Putamen (tissue), 1 donor: ENCODE measurements around the gene KRTAP5-2.
"Not testable (repeated sequence)": the region's sequence is repeated elsewhere in the genome, so short reads cannot be mapped to it uniquely, and the experiment has no call there.

Experiments
- DNase-seq: peaks from one replicate; pipeline ENCODE4 v3.0.0-alpha.2; 2016; ENCODE audit warnings: low spot score

The KRTAP5-2 gene, protein sequence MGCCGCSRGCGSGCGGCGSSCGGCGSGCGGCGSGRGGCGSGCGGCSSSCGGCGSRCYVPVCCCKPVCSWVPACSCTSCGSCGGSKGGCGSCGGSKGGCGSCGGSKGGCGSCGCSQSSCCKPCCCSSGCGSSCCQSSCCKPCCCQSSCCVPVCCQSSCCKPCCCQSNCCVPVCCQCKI

DNA sequence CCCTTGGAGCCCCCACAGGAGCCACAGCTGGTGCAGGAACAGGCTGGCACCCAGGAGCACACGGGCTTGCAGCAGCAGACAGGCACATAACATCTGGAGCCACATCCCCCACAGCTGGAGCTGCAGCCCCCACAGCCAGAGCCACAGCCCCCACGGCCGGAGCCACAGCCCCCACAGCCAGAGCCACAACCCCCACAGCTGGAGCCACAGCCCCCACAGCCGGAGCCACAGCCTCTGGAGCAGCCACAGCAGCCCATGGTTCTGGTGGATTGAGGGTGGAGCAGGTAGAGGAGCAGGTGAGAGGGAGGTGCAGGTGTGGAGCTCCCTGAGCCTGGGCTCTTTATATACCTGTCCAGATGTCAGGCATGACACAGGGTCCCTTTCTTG, at the start of gene KRTAP5-2:
KRTAP5-2 (minus strand) TSS at position 301 of the 387 bp plus-strand sequence; CDS start at position 257, 44 bp downstream.
- no peak for DNase-seq

DNA sequence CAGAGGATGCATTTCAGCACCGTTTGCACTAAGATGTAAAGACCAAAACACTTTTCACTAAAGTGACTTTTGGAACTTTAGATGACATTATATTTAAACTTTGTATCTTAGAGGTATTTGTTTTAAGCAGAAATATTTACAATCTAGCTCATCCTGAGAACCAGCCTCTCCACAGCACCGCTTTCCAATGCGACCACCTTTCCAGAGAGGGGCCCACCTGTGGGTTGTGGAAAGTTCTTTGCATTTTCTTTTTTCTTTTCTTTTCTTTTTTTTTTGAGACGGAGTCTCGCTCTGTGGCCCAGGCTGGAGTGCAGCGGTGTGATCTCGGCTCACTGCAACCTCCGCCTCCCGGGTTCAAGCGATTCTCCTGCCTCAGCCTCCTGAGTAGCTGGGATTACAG, 48.4 kb upstream of the KRTAP5-2 start:
- not testable (repeated sequence) for DNase-seq

DNA sequence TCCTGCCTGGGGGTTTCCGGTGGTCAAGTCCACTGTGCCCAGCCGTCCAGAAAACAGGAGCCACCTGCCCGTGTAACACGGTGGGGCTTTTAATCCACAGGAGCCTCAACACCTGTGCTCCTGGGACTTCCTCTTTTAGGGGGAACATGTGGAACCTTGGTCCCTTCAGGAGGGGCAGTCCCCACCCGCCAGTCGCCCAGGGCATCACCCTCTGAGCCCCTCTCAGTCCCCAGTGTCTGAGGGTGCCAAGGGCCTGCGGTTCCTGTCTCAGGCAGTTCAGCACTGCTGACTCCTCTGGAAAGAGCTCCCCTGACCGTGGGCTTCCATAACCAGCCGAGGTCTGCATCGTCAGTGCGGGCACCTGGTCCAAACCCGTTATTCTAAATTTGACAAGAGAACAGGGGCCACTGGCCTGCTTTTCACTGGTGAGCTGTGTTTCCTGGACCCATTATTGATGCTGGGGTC, 47.3 kb upstream of the KRTAP5-2 start:
- DNase-seq: no peak

DNA sequence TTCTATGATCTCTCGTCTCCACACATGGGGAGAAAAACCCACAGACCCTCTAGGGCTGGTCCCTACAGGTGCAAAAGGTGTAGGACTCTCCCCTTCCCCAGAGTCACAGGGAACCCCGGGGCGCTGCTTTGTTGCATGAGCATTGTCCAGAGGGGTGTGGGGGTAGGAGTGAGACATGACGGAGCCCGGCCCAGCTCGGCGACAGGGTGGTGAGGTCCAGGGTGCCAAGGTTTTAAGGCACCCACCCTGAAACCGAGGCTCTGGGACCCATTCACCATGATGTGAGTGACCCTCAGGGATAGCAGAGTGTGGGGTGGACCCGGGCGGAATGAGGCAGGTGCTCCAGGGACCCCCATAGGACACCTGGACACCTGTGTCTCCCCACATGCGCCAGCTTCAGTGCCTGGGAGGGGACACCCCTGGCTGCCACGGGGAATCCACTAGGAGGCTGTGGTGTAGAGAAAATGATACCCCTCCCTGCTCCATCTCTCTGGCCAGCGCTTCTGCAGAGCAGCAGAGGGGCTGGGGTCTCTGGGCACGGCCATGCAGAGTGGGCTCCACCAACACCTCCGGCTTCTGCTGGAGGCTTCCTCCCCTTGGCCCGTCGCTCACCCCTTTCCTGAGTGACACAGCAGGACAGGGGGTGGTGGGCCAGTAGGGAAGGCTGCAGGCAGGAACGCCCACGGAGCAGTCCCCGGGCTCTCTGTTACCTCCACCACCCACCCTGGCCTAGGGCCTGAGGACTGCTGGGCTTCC, 46.7 kb upstream of the KRTAP5-2 start:
- DNase-seq: no peak

DNA sequence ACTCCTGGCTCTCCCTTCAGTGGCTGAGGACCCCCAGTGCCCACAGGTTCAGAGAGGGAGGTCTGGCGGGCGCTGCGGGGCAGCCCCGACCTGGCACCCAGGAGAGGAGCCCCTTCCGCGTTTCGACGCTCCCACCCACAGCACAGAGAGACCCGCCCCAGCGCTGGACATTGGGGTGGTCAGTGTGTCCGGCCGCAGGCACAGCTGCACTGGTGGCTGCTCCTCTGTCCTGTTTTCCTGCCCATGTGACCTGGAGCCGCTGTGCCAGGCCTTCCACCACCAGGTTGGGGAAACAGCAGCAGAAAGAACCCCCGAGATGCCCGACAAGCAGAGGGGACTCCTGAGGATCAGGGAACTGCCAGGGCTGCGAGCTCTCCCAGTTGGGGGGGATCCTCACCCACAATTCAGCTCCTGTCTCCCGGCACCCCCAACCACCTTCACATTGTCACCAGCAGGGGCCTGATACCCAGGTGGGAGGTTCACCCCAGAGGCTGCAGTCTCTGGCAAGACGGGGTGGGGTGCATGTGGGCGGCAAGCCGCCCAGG, 45.1 kb upstream of the KRTAP5-2 start:
- no peak for DNase-seq

DNA sequence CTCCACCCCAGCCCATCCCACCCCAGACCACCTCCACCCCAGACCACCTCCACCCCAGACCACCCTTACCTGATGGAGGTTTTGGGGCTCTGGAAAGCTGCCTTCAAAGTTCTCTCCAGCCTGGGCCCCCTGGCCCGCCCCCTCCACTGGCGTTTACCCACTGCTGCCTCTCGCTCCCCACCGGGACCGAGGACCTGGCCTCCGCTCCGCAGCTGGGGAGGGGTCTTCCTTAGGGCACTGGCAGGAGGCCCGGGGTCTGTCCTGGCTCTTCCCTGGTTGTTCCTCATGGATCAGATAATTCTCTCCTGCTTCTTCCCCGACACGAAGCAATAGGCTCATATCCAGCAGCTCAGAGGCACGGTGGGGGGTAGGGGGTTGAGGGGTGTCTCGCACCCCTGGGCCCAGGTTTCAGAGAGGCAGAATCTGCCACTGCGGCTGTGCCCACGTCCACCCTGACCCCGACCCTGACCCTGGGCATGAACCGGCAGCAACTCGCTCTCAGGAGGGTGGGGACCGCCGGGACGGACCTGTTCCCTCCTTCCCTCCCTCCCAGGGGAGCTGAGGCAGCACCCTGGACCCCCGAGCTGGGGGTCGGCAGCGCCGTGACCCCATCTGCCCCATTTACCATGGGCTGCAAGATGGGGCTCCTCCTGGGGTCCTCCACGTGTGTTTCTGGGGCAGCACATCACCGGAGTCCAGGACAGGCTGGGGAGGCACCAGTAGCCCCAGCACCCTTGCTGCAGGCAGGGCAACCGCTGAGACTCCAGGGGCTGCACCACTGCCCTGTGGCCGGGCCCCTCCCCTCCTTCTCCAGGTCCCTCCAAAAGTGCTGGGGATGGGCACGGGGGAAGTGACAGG, 44.4 kb upstream of the KRTAP5-2 start:
- DNase-seq: no peak

DNA sequence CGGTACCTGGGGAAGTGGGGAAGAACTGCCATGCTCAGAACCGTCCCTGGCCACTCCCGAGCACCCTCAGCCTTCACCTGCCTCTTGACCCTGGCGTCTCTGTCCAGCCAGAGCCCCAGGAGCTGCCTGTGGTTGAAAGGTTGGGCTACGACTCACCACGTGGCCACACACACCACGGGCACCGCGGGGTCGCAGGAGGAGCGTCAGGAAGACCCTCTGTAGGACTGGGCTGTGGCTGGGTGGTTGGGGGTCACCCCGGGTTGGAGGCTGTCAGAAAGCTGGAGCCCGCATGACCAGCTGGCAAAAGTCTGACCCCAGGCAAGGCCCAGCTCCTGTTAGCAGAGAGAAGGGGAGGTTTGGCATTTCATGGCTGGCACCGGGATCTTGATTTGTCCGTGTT, 43.0 kb upstream of the KRTAP5-2 start:
- DNase-seq: no peak

DNA sequence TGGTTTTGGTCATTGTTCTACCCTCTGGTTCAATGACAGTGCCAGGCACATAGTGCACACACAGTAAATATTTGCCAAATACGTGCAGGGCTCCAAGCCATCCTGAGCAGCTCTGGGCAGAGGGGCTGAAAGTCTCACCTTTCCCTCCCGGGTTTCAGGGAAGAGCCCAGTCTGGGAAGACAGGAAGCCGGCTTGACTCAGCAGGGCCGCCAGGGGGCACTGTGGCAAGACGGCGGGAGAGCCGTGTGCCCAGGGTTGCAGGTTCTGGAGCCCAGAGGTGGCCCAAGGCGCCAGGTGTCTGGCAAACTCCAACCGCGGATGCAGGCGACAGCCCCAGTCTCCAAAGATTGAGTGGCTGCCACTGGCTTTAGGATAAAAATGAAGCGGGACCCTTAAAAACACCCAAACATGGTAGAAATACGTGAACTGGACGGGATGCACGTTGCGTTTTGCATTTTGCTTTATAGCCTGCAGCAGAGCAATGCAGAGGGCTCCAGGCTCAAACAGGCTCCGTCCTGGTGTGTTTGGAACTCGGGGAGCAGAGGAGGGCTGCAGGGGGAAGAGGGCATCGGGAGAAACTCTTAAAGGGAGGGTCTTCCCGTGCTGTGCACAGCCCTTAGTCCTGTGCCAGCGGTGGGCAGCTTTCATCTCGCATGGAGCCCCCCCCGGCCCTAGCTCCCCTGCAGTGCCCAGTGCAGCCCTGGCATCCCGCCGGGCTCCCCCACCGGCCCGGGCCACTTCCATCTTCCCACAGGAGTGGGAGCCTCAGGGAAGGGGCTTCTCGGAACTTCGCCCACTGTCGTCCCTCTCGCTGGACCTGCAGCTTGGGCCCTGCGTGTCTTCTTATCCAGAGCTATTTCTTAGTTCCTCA, 42.2 kb upstream of the KRTAP5-2 start:
- DNase-seq: no peak

DNA sequence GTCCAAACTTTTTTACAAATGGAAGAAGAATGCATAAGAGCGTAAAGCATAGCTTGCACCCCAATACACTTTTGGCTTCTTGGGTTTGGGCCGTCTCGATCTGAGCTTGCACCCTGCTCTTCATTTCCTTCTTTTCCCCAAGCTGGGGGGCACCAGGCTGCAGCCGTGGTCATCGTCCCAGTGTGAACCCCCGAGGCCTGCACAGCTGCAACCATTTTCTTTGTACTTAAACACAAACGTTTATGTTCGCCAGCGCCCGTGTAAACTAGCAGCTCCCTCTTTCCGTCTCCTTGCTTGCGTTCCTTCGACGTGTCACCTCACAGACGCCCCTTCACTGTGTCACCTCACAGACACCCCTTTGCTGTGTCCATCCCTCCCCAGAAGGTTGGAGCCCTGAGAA, 41.6 kb upstream of the KRTAP5-2 start:
- DNase-seq: no peak

DNA sequence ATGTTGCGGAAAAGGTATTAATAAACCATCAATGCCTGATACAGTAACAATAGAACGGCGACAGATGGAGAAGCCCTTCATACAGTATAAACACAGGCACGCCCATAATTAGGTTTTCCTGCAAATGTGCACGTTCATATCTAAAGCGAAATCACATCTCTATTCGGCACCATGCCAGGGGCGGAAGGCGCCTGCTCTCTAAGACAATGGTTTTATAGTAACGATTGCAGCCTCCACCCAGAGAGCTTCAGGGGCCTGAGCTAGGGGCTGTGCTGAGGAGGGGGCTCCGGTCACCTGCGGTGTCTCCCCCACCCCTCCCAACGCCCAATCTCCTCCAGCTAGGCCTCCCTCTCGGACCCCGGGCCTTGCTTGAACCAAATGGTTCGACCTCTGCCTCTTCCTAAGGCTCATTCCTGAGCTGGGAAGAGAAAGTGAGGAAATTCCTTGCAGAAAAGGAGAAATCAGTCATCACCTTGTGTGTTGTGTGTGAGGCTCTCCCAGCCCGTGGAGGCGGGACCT, 41.1 kb upstream of the KRTAP5-2 start:
- DNase-seq: no peak

DNA sequence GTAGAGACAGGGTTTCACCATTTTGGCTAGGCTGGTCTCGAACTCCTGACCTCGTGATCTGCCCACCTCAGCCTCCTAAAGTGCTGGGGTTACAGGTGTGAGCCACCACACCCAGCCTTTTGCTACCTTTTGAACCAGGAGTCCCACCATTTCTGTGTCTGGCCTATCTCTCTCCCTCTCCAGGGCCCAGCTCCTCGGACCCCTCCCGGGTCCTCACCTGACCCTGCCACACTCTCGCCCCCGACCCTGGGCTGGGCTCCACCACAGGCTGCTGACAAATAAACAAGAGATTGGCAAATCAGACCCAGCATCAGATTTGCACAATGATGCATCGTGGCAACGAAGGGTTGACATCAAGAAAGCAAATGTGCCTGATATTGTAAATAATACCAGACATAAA, 40.2 kb upstream of the KRTAP5-2 start:
- DNase-seq: no peak

DNA sequence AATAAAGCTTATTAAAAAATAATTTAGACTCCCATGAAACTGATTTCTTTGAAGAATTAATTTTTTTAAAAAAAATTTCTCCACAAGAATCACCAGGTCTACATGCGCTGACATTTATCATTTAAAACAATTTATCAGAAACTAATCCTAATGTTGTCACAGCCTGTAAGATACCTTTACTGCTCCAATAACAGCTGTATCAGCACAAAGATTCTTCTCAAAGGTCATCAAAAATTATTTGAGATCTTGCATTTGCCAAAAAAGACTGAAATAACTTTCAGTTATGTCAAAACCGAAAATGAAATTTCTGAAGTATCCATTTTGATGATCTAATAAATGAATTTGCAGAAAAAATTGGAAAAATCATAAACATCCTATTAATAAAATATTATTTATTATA, 39.5 kb upstream of the KRTAP5-2 start:
- DNase-seq: no peak

DNA sequence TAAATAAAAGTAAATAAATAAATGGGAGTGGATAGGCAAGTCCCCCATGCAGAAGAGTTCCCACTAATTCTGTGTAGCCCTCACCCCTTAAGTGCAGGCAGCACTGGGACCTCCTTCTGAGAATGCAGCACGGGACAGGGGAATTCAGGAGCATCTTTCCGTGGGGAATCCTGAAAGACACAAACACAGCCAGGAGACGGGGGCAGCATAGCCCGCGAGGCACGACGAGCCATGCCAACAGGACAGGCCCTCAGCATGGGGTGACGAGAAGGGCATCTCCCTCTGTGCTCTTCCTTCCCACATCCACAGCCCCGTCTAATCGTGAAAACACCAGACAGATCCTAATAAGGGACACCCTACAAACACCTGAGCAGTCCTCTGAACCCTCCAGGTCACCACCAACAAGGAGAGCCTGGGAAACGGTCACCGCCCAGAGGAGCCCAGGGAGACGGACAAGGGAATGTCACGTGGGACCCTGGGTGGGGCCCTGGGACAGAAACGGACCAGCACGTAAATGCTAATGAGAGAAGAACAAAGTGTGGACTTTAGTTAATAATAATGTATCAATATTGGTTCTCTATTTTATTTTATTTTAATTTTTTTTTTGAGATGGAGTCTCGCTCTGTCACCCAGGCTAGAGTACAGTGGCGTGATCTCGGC, 38.3 kb upstream of the KRTAP5-2 start:
- no peak for DNase-seq

DNA sequence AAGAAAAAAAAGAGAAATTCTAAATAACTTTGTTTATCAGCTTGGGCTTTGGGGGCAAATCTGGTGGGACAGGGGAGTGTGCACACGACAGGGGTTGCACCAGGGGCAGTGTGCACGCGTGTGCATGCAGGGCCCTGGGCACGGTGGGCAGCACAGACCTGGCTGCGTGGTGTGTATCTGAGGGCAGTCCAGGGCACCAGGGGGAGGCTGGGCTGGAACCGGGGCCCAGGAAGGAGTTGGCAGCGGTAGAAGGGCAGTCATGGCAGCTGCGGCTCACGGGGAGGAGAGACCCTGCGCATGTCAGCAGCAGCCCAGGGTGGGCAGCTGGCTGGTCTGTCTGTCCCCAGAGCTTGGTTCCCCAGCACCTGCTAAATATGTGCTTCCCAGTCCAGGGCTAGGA, 35.8 kb upstream of the KRTAP5-2 start:
- DNase-seq: no peak

DNA sequence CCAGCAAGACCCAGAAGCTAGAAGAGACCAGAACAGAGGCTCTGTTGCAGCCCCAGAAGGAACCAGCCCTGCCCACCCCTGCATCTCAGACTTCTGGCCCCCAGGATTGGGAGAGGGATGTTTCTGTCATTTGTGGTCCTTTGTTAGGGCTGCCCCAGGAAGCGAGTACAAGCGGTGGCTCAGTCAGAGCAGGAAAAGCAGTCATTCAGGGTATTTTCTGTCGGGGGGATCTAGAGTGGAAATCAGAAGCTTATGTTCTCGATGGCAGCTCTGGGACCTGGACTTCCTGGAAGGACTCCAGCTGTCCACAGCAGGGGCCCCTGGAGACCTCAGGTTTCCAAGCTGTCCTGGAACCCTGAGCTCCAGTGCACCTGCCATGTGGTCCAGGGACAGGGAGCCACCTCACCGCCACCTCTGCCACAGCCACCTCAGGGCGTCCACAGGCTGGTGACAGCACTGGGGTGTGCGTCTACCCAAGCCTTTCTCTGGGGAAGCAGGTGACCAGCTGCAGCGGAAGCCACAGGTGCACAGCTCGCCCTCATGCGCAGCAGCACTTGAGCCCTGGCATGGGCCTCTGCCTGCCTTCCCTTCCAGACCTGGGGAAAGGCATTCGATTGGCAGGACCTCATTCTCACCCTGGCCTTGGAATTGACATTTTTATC, 34.1 kb upstream of the KRTAP5-2 start:
- no peak for DNase-seq

DNA sequence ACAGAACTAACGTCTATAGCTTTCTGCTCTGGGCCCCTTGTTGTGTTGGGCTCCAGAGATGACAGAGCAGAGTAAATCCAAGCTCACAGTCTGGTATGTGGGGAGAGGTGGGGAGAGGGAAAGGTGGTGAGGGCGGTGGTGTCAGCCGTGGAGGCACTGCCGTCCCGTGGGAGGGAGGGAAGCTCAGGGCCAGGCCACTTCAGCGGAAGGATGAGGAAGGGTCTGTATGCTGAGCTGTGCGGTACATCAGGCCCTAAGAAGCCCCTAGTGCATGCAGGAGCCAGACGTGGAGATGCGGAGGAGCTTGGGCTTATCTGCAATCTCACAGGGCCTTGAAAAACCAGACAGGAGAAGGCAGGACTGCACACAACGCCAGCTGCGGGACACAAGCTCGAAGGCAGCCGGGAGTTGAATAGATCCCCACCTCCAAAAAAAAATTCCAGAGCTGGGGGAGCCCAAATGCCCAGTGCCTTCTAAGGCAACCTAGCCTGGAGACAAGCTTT, 33.0 kb upstream of the KRTAP5-2 start:
- DNase-seq: no peak

DNA sequence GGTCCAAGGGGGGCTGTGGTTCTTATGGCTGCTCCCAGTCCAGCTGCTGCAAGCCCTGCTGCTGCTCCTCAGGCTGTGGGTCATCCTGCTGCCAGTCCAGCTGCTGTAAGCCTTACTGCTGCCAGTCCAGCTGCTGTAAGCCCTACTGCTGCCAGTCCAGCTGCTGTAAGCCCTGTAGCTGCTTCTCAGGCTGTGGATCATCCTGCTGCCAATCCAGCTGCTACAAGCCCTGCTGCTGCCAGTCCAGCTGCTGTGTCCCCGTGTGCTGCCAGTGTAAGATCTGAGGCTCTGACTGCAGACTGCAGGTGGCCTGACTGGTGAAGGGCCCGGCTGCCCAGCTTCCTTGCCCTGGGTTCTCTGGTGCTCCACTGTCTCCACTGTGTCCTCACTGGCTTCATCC, 32.2 kb upstream of the KRTAP5-2 start:
- DNase-seq: no peak

DNA sequence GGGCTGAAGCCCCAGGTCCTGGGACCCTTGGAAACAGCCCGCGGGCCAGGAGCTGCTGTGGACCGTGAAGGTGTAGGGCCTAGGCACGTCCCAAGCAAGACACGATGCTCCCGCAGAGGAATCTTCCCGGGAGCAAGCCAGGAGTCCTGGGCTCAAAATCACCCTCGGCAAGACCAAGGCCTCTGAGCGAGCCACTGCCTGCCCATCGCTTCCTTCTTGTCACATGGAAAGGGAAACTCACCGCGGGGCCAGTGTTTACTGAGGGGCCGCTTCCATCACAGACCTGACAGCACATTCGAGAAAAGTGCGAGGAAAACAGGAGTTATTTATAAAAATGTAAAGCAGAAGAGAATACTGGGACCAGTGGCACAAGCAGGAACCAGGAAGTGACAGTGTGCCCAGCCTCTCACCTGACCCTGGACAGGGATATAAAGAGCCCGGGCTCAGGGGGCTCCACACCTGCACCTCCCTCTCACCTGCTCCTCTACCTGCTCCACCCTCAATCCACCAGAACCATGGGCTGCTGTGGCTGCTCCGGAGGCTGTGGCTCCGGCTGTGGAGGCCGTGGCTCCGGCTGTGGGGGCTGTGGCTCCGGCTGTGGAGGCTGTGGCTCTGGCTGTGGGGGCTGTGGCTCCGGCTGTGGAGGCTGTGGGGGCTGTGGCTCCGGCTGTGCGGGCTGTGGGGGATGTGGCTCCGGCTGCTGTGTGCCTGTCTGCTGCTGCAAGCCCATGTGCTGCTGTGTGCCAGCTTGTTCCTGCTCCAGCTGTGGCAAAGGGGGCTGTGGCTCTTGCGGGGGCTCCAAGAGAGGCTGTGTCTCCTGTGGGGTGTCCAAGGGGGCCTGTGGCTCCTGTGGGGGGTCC, 31.5 kb upstream of the KRTAP5-2 start, which contains the start of gene KRTAP5-5:
KRTAP5-5 (plus strand) TSS at position 450 of the 860 bp plus-strand sequence; CDS start at position 516, 66 bp downstream.
- no peak for DNase-seq
